Neural cell (in vitro differentiated cells): Measurements from ENCODE around the gene HLA-F.

ENCODE experiments used
- CTCF ChIP-seq: fragments of 450-650 bp; IDR thresholded peaks from 2 replicates; pipeline ENCODE4 v1.5.1; 2014; ENCODE audit warnings: antibody characterized with exemption, mild to moderate bottlenecking, moderate library complexity; ENCODE audit not compliant: poor library complexity, severe bottlenecking
- EZH2 ChIP-seq: fragments of 200-600, 300-800 bp; shearing (Covaris generic), sonication (generic); IDR thresholded peaks from 2 replicates; pipeline ENCODE4 v1.6.1; 2014; ENCODE audit warnings: antibody characterized with exemption, low read length, borderline replicate concordance, mild to moderate bottlenecking; ENCODE audit not compliant: insufficient read depth, poor library complexity, severe bottlenecking
- MXI1 ChIP-seq: fragments of 450-650 bp; conservative IDR thresholded peaks from 2 replicates; pipeline ENCODE4 v1.6.1; 2014; ENCODE audit warnings: antibody characterized with exemption, mild to moderate bottlenecking; ENCODE audit not compliant: poor library complexity, severe bottlenecking
- POLR2AphosphoS5 ChIP-seq: IDR thresholded peaks from 2 replicates; pipeline ENCODE4 v1.6.1; 2012
- TAF1 ChIP-seq: IDR thresholded peaks from 2 replicates; pipeline ENCODE4 v1.6.1; 2012; ENCODE audit warnings: low read depth

DNA sequence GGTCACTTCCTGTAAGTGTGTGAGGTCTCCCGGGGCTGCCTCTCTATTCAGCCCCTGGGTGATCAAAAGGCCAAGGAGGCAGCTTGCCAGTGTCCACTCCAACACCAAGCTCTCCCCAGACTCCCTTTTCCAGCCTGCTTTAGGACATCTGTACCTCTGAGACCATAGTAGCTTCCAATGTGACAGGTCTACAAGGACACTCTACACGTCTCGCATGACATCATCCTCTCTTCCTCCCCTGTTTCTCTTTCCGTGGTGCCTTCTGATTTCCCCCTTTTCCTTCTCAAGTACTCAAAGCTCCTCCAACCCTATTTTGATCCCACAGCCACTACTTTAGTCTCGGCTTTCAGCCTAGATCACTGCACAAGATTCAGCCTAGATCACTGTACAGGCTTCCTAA lies 26.4 kb downstream of the HLA-F start:
- TF ChIP-seq EZH2 (no peak), POLR2AphosphoS5 (no peak), TAF1 (no peak), CTCF (no peak), MXI1 (no peak)
